NB4 (cell line): Measurements from ENCODE around the gene SPOP.
"Not testable (repeated sequence)": the region's sequence is repeated elsewhere in the genome, so short reads cannot be mapped to it uniquely, and the experiment has no call there.

Experiments
- POLR2A ChIP-seq: IDR thresholded peaks from 2 replicates; pipeline ENCODE4 v1.6.1; 2011; ENCODE audit warnings: mild to moderate bottlenecking; ENCODE audit not compliant: insufficient read length; ENCODE audit errors: extremely low read depth
- TF ChIP-seq, protein P1 (sequence below): IDR thresholded peaks from one replicate; pipeline ENCODE4 v1.5.1; 2012; ENCODE audit warnings: low read depth, low read length

DNA sequence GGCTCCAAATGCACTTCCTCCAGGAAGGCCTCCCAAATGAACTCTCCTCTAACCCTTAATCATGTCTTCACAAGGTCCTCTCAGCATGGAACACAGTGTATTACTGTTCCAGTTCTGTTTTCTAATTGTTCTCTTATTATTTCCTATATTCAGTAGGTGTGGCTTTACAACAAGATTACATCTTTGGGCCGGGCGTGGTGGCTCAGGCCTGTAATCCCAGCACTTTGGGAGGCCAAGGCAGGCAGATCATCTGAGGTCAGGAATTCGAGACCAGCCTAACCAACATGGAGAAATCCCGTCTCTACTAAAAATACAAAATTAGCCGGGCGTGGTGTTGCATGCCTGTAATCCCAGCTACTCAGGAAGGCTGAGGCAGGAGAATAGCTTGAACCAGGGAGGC is 4.2 kb downstream of the SPOP start:
- TF ChIP-seq, protein P1, sequence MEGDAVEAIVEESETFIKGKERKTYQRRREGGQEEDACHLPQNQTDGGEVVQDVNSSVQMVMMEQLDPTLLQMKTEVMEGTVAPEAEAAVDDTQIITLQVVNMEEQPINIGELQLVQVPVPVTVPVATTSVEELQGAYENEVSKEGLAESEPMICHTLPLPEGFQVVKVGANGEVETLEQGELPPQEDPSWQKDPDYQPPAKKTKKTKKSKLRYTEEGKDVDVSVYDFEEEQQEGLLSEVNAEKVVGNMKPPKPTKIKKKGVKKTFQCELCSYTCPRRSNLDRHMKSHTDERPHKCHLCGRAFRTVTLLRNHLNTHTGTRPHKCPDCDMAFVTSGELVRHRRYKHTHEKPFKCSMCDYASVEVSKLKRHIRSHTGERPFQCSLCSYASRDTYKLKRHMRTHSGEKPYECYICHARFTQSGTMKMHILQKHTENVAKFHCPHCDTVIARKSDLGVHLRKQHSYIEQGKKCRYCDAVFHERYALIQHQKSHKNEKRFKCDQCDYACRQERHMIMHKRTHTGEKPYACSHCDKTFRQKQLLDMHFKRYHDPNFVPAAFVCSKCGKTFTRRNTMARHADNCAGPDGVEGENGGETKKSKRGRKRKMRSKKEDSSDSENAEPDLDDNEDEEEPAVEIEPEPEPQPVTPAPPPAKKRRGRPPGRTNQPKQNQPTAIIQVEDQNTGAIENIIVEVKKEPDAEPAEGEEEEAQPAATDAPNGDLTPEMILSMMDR: not testable (repeated sequence)
- not testable (repeated sequence) for TF ChIP-seq POLR2A
